GM23338 (cell line): Measurements from ENCODE around the gene FANCG.

ENCODE experiments used
- CREB1 ChIP-seq: fragments of 250-450 bp; sonication (Bioruptor Pico); IDR thresholded peaks from 2 replicates; pipeline ENCODE4 v1.5.0; 2020; ENCODE audit warnings: low read depth, mild to moderate bottlenecking, moderate library complexity
- CTCF ChIP-seq, 2 experiments: fragments of 200-600 bp in 1 of 2; sonication (generic) in 1 of 2; conservative IDR thresholded peaks; 2 replicates each; pipeline versions ENCODE4 v1.5.1 to v1.6.1; 2016 to 2017; ENCODE audit warnings: antibody characterized with exemption in 2 of 2, low read depth in 2 of 2, mild to moderate bottlenecking in 2 of 2, moderate library complexity in 1 of 2
- ETS1 ChIP-seq: IDR thresholded peaks from 2 replicates; pipeline ENCODE4 v1.6.1; 2016; ENCODE audit warnings: antibody characterized with exemption
- EZH2 ChIP-seq: fragments of 200-600 bp; sonication (generic); IDR thresholded peaks from one replicate; pipeline ENCODE4 v1.8.0; 2017; ENCODE audit warnings: antibody characterized with exemption, mild to moderate bottlenecking, low read depth; ENCODE audit not compliant: unreplicated experiment
- EZH2phosphoT487 ChIP-seq: fragments of 200-600 bp; sonication (generic); IDR thresholded peaks from one replicate; pipeline ENCODE4 v1.8.1; 2018; ENCODE audit warnings: antibody characterized with exemption; ENCODE audit not compliant: unreplicated experiment
- JUNB ChIP-seq: IDR thresholded peaks from one replicate; pipeline ENCODE4 v1.6.1; 2016; ENCODE audit warnings: antibody characterized with exemption; ENCODE audit not compliant: unreplicated experiment
- POLR2AphosphoS5 ChIP-seq: IDR thresholded peaks from 2 replicates; pipeline ENCODE4 v1.6.1; 2016; ENCODE audit warnings: antibody characterized with exemption, low read depth
- REST ChIP-seq: IDR thresholded peaks from one replicate; pipeline ENCODE4 v1.6.1; 2018; ENCODE audit warnings: antibody characterized with exemption; ENCODE audit not compliant: unreplicated experiment
- ZNF114 ChIP-seq: fragments of 250-450 bp; sonication (Bioruptor Pico); IDR thresholded peaks from 2 replicates; pipeline ENCODE4 v1.5.0; 2020; ENCODE audit warnings: mild to moderate bottlenecking, moderate library complexity

GRCh38 chr9:35102465-35102768 is 22.7 kb upstream of the FANCG start:
- no peak for TF ChIP-seq CREB1 (CRISPR knock-in tag)
- no peak for TF ChIP-seq CTCF (conservative IDR thresholded peaks at IDR 0.05; ENCODE audit: low read depth in 2 of 2)
- TF ChIP-seq EZH2, result no peak
- no peak for TF ChIP-seq REST
- TF ChIP-seq EZH2phosphoT487, result no peak
- TF ChIP-seq POLR2AphosphoS5, result no peak
- TF ChIP-seq ETS1, result no peak
- TF ChIP-seq ZNF114 (CRISPR knock-in tag), result no peak
- no peak for TF ChIP-seq JUNB
